22Rv1 (cell line): Measurements from ENCODE around the gene FARP1.

ENCODE experiments used
- H3K27ac ChIP-seq: fragments of 450-650 bp; 2 replicates; pipeline ENCODE4 v1.5.1; 2017
- CTCF ChIP-seq: fragments of 450-650 bp; IDR thresholded peaks from 2 replicates; pipeline ENCODE4 v1.5.1; 2017; ENCODE audit warnings: mild to moderate bottlenecking
- ZFX ChIP-seq: fragments of 450-650 bp; IDR thresholded peaks from 2 replicates; pipeline ENCODE4 v1.6.1; 2017; ENCODE audit warnings: antibody characterized with exemption, borderline replicate concordance

Gene FARP1

GRCh38 chr13:98100481-98100880, 42.4 kb upstream of the FARP1 start:
- no peak overlapping the region for H3K27ac ChIP-seq

GRCh38 chr13:98103531-98103930, 39.4 kb upstream of the FARP1 start:
- TF ChIP-seq ZFX = no peak
- H3K27ac ChIP-seq = no peak overlapping the region

More at GRCh38 chr13:98100481-98100880, 42.4 kb upstream of the FARP1 start:
- TF ChIP-seq CTCF (no peak), ZFX (no peak)

GRCh38 chr13:98103942-98104880, 38.7 kb upstream of the FARP1 start:
- H3K27ac ChIP-seq = no peak overlapping the region
- peak; percentile 30; the same call in 1 of the 2 replicates for TF ChIP-seq CTCF
- TF ChIP-seq ZFX = no peak

GRCh38 chr13:98105929-98106336, 37.0 kb upstream of the FARP1 start:
- TF ChIP-seq CTCF = no peak
- no peak for TF ChIP-seq ZFX
- H3K27ac ChIP-seq = peak overlapping the region; percentile 72

GRCh38 chr13:98108341-98108740, 34.6 kb upstream of the FARP1 start:
- TF ChIP-seq ZFX = no peak
- no peak for TF ChIP-seq CTCF
- no peak overlapping the region for H3K27ac ChIP-seq

GRCh38 chr13:98109226-98109853, 33.6 kb upstream of the FARP1 start:
- TF ChIP-seq CTCF (no peak), ZFX (no peak)
- no peak overlapping the region for H3K27ac ChIP-seq

GRCh38 chr13:98110749-98111148, 32.1 kb upstream of the FARP1 start:
- TF ChIP-seq CTCF = no peak
- H3K27ac ChIP-seq = no peak overlapping the region
